GM21717 (cell line): ENCODE results near the gene CAMSAP3.

ENCODE experiments used
- ATAC-seq: cut with Tn5 transposase; IDR thresholded peaks from one replicate; pipeline ENCODE4 v1.9.1; 2021; ENCODE audit warnings: mild to moderate bottlenecking, moderate library complexity; ENCODE audit not compliant: unreplicated experiment

CAMSAP3 gene, protein sequence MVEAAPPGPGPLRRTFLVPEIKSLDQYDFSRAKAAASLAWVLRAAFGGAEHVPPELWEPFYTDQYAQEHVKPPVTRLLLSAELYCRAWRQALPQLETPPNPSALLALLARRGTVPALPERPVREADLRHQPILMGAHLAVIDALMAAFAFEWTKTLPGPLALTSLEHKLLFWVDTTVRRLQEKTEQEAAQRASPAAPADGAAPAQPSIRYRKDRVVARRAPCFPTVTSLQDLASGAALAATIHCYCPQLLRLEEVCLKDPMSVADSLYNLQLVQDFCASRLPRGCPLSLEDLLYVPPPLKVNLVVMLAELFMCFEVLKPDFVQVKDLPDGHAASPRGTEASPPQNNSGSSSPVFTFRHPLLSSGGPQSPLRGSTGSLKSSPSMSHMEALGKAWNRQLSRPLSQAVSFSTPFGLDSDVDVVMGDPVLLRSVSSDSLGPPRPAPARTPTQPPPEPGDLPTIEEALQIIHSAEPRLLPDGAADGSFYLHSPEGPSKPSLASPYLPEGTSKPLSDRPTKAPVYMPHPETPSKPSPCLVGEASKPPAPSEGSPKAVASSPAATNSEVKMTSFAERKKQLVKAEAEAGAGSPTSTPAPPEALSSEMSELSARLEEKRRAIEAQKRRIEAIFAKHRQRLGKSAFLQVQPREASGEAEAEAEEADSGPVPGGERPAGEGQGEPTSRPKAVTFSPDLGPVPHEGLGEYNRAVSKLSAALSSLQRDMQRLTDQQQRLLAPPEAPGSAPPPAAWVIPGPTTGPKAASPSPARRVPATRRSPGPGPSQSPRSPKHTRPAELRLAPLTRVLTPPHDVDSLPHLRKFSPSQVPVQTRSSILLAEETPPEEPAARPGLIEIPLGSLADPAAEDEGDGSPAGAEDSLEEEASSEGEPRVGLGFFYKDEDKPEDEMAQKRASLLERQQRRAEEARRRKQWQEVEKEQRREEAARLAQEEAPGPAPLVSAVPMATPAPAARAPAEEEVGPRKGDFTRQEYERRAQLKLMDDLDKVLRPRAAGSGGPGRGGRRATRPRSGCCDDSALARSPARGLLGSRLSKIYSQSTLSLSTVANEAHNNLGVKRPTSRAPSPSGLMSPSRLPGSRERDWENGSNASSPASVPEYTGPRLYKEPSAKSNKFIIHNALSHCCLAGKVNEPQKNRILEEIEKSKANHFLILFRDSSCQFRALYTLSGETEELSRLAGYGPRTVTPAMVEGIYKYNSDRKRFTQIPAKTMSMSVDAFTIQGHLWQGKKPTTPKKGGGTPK

DNA sequence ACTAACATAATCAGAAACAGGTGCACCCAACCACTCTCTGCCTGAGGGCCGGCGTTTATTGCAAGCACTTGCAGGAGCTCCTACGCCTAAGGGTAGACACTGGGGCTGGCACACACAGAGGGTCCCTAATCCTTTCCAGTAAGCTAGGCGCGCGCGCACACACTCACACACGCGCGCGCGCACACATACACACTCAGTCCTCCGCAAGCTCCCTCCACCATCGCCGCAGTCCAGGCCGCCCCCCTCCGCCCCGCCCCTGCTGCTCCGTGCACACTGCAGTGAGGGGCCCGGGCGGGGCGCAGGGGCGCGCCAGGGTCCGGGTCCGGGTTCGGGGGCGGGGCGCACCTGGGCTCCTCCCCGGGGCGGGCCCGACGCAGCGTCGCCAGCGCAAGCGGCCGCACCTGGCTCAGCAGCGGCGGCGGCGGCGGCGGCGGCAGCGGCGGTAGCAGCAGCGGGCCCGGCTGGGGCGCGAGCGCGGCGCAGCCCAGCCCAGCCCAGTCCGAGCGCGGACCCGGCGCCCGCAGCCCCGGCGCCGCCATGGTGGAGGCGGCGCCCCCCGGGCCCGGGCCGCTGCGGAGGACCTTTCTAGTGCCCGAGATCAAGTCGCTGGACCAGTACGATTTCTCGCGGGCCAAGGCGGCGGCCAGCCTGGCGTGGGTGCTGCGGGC, at the start of gene CAMSAP3:
Gene CAMSAP3 (plus strand): TSS at position 398 of the 668 bp plus-strand sequence. CDS start 140 bp downstream, at position 538.
- no peak for ATAC-seq

DNA sequence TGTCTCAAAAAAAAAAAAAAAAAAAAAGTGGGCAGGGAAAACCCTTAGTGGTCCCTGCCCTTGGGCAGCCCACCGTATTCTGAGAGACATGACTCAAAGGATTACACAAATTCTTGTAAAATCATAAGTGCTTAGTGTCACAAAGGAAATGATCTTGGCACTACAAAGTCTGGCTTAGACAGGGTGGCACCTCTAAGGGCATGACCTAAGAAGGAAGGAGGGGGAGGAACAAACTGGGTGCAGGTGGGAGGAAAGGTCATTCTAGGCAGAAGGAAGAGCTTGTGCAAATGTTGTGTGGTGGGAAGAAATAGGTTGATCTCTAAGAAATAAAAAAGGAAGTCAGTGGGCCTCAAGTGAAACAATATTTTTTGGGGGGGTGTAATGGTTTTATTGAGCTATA, 49.8 kb upstream of the CAMSAP3 start:
- no peak for ATAC-seq

DNA sequence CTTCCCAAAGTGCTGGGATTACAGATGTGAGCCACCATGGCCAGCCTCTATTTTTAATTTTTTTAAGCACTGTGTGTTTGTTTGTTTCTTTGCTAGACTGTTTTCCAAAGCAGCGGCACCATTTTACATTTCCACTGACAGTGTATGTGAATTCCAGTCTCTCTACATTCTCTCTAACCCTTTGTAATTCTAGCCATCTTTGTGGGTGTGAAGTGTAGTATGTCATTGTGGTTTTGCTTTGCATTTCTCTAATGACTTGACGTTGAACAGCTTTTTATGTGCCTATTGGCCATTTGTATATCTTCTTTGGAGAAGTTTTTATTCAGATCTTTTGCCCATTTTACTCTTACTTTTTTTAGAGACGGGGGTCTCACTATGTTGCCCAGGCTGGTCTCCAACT, 48.5 kb upstream of the CAMSAP3 start:
- no peak for ATAC-seq

DNA sequence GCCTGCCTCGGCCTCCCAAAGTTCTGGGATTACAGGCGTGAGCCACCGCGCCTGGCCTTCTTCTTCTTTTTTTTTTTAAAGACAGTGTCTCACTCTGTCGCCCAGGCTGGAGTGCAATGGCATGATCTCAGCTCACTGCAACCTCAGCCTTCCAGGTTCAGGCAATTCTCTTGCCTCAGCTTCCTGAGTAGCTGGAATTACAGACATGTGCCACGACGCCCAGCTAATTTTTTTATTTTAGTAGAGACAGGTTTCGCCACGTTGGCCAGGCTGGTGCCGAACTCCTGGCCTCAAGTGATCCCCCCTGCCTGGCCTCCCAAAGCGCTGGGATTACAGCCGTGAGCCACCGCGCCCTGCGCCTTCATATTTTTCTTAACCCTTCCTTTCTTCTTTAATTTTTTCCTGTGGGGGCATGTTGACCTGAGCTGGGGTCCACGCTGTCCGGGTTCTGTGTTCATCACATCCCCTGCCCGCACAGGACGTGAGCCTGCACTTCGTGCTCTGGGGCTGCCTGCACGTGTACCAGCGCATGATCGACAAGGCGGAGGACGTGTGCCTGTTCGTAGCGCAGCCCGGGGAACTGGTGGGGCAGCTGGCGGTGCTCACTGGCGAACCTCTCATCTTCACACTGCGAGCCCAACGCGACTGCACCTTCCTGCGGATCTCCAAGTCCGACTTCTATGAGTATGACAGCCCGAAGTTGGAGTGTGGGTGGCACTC, 46.1 kb upstream of the CAMSAP3 start:
- ATAC-seq = no peak

DNA sequence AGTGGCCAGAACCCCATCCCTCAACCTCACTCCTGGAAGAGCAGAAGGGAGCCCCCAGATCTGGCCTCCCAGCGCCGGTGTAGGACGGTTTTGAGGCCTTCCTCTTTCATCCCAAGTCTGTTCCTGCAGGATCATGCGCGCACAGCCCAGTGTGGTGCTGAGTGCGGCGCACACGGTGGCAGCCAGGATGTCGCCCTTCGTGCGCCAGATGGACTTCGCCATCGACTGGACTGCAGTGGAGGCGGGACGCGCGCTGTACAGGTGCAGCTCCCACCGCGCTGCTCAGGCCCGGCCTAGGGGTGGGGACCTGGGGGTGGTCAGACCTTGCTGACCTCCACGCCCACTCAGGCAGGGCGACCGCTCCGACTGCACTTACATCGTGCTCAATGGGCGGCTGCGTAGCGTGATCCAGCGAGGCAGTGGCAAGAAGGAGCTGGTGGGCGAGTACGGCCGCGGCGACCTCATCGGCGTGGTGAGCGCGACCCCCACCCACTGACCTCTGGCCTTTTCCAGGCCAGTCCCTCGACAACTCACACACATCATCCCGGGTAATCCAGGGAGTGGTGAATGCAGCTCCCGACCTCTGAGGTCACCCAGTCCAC, 45.4 kb upstream of the CAMSAP3 start:
- ATAC-seq = no peak

DNA sequence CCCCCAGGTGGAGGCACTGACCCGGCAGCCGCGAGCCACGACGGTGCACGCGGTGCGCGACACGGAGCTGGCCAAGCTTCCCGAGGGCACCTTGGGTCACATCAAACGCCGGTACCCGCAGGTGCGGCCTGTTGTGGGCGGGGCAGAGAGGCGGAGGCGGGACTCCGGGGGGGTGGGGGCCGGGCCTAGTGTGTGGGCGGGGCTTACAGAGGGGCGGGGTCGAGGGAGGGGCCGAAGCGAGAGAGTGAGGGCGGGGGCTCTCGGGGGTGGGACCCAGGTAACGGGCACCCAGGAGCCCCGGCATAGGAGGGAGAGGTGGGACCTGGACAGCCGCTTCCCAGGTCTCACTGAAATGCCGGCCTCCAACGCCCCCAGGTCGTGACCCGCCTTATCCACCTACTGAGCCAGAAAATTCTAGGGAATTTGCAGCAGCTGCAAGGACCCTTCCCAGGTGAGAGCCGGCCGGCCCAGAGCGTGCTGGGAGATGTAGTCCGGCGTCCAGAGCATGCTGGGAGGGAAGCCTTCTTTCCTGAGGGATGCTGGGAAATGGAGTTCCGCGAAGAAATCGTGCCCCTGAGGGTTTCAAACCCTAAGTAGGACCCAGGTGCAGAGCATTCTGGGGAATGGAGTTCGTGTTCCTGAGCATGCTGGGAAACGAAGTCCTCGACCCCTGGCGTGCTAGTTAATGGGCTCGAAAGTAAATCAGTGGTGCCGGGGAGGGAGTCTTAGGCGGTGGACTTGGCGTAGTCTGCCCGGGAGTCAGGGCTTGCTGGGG, 44.5 kb upstream of the CAMSAP3 start:
- no peak for ATAC-seq

DNA sequence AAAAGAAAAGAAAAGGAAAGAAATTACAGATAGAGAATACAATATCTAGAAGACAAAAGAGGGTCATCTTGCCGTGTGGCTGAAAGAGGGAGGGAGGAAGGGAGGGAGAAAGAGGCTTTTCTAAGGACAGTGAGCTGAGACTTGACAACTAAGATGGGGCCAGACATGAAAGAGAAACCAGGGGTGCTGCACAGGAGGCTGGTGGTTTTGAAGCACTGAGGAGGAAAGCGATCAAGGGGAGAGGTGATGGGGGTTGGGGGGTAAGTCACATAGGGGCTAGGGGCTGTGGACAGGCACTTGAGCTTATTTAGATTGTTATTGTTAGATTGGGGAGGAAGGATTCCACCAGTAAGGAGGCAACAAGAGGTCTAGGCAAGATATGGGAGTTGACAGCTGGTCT, 42.9 kb upstream of the CAMSAP3 start:
- no peak for ATAC-seq

DNA sequence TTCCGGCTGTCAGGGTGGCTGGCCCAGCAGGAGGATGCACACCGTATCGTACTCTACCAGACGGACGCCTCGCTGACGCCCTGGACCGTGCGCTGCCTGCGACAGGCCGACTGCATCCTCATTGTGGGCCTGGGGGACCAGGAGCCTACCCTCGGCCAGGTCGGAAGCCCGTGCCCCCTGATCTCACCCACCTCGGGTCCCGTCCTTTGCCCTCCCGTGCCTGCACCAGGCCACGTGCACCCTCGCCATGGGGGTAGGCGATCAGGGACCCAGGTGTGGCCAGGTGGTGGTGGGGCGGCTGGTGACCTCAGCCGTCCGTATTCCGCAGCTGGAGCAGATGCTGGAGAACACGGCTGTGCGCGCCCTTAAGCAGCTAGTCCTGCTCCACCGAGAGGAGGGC, 41.1 kb upstream of the CAMSAP3 start:
- no peak for ATAC-seq

DNA sequence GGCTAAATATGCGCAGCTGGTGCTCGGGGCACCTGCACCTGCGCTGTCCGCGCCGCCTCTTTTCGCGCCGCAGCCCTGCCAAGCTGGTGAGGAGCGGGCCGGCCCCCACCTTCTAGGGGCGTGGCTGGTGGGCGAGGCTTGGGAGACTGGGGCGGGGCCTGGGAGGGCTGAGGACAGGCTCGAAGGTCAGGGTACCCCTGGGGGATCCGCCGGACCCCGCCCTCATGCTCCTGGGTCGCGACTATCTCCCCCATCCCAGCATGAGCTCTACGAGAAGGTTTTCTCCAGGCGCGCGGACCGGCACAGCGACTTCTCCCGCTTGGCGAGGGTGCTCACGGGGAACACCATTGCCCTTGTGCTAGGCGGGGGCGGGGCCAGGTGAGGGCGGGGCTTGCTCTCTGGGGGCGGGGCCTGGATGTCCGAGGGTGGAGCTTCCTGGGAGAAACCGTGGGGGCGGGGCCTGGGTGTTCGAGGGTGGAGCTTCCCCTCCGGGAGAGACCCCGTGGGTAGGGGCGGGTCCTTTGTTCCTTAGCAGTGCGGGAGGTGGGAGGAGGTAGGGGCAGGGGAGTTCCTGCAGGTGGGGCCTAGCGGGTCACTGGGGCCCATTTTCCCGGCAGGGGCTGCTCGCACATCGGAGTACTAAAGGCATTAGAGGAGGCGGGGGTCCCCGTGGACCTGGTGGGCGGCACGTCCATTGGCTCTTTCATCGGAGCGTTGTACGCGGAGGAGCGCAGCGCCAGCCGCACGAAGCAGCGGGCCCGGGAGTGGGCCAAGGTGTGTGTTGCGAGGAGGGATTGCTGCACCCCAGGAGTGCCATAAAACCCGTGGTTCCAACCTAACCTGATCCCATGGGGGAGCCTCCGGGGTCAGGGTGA, 40.4 kb upstream of the CAMSAP3 start:
- no peak for ATAC-seq

DNA sequence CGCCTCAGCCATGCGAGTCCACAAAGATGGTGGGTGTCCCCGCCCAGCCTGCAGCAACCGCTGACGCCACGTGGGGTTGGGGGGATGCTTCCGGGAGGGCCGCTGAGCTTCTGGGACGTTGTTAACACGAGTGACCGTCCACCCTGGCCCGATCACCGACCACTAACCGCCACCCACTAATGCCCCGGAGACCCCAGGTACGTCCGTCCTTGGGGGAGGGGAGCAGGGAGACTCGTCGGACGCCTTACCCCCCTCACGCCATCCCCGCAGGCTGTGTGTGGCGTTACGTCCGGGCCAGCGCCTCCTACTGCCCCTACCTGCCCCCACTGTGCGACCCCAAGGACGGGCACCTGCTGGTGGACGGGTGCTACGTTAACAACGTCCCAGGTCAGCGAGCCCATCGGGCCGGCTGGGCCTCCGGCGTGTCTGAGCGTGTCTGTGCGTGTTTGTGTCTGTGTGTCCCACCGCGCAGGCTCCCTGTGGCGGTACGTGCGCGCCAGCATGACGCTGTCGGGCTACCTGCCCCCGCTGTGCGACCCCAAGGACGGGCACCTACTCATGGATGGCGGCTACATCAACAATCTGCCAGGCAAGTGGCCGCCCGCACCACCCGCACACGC, 38.9 kb upstream of the CAMSAP3 start:
- ATAC-seq = no peak

DNA sequence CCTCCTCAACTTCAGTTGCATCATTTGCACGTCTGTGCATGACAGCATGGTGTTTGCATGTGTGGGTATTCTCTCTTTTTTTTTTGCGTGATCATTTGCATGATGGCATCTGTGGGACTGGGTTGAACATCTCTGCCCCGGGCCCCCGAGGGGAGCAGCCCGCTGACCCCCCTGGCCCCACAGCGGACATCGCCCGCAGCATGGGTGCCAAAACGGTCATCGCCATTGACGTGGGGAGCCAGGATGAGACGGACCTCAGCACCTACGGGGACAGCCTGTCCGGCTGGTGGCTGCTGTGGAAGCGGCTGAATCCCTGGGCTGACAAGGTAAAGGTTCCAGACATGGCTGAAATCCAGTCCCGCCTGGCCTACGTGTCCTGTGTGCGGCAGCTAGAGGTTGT, 37.0 kb upstream of the CAMSAP3 start:
- no peak for ATAC-seq

DNA sequence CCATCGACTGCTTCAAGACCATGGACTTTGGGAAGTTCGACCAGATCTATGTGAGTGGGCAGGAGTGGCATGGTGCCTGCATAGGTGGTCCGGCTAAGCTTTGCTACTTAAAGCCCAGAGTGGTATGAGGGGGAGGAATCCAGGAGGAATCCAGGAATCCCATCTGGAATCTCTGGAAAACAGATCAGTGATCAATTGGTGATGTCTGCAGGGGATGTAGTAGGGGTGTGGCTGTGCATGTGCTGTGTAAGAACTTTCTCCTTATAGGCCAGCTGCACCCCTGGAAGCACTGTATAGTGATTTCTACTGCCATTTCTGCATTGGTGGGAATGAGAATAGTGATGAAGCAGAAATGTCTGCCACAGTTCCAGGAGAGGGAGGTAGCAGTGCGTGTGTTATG, 36.6 kb upstream of the CAMSAP3 start:
- ATAC-seq = no peak

DNA sequence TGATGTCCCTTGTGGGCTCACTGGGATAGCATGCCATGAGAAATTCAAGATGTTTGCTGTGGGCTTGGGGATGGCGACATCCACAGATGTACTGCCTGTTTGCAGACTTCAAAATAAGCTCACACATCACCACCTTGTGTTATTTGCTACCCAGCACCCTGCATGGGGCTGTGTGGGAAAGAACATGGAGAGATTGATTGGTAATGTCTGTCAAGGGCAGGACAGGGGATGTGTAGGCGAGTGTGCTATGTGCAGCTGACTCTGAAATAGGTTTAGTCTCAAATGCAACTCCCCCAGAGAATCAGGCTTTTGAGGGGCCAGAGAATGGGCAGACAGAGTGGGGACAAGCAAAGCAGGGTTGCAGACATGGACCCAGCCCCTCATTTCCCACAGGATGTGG, 35.4 kb upstream of the CAMSAP3 start:
- no peak for ATAC-seq

DNA sequence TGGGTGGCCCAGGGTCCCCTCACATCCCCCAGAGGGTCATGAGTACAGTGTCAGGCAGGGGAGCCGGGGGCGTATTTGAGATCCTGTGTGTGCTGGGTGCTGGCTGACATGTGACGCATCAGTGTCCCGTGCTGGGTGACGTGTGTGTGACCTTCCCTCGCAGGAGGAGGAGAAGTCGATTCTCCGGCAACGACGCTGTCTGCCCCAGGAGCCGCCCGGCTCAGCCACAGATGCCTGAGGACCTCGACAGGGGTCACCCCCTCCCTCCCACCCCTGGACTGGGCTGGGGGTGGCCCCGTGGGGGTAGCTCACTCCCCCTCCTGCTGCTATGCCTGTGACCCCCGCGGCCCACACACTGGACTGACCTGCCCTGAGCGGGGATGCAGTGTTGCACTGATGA, 34.3 kb upstream of the CAMSAP3 start:
- ATAC-seq = no peak

DNA sequence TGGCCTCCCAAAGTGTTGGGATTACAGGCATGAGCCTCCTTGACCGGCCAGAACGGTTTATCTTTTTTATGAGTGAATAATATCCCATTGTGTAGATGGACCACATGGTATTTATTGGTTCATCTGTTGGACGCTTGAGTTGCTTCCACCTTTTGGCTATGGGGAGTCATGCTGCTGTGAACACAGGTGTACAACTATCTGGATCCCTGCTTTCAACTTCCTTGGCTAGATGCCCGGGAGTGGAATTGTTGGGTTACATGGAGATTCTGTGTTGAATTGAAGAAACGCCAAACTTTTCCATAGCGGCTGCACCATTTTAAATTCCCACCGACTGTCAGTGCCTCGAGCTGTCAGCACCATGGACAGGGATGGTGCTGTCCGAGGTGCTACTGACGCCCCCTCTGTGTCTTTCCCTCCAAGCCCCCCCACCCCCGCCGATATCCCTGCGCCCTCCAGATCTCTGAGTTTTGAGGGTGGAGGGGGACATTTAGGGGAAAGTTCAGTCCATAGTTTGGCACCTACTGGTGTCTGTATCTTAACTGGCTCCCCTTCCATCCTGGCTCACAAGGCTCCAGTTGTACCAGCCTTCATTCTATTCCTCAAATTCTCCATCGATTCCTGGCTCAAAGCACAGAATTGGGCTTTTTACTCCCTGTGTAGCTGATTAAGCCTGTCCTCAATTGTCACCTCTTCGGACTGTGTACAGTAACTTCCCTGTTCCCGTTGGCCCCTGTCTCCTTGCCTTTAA, 32.8 kb upstream of the CAMSAP3 start:
- ATAC-seq = no peak

DNA sequence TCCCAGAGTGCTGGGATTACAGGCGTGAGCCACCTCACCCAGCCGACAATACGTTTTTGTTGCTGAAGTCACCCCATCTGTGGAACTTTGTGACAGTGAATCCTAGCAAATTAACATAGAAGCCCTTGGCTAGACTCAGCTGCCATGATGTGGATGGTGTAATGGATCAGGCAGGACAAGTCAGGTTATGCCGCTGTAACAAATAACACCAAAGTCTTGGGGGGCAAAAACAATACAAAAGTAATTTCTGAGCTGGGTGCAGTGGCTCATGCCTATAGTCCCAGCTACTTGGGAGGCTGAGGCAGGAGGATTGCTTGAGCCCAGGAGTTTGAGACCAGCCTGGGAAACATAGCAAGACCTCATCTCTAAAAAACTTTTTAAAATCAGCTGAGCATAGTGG, 30.8 kb upstream of the CAMSAP3 start:
- ATAC-seq = no peak

DNA sequence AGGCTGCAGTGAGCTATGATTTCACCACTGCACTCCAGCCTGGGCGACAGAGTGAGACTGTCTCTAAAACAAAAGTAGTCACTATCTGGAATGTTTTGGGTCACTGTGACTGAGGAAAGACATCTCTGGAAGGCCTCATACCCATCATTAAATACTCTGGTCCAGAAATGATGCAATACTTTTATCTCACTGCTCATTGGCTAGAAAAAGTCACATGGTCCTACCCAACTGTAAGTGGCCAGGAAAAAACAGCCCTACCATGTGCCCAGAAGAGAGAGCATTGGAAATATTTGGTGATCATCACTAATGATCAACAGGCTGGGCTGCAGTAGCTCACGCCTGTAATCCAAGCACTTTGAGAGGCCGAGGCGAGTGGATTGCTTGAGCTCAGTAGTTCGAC, 30.3 kb upstream of the CAMSAP3 start:
- no peak for ATAC-seq
